Measurements from ENCODE around the gene TXNRD1.

DNA sequence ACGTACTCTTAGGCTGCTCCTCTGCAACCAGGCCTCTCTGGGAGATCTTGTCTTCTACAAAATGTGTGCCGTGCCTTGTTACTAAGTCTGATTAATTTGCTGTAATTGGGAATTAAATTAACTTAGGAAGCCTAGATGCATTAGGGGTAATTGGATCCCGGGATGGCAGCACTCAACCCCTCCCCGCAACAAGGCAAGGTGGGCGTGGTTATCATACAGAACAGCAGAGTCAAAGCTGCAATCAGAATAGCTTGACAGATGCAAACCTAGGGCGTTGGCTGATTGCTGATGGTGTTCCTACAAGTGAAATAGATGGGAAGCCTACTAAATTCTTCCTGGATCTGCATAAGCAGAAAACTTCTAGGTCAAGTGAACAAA is 43.0 kb upstream of the TXNRD1 start:
- TF ChIP-seq, protein P1, sequence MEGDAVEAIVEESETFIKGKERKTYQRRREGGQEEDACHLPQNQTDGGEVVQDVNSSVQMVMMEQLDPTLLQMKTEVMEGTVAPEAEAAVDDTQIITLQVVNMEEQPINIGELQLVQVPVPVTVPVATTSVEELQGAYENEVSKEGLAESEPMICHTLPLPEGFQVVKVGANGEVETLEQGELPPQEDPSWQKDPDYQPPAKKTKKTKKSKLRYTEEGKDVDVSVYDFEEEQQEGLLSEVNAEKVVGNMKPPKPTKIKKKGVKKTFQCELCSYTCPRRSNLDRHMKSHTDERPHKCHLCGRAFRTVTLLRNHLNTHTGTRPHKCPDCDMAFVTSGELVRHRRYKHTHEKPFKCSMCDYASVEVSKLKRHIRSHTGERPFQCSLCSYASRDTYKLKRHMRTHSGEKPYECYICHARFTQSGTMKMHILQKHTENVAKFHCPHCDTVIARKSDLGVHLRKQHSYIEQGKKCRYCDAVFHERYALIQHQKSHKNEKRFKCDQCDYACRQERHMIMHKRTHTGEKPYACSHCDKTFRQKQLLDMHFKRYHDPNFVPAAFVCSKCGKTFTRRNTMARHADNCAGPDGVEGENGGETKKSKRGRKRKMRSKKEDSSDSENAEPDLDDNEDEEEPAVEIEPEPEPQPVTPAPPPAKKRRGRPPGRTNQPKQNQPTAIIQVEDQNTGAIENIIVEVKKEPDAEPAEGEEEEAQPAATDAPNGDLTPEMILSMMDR (IDR thresholded peaks at IDR 0.05) = no peak
- no peak for TF ChIP-seq EP300 (IDR thresholded peaks at IDR 0.05)
- TF ChIP-seq POLR2A (IDR thresholded peaks at IDR 0.05) = no peak
- no peak for TF ChIP-seq POLR2AphosphoS5 (IDR thresholded peaks at IDR 0.05)
